Mesodermal cell (in vitro differentiated cells): ENCODE results near the gene ADGRD2.

Source experiments
- H3K27ac ChIP-seq: 2 replicates; pipeline ENCODE4 v1.7.0; 2013; ENCODE audit warnings: mild to moderate bottlenecking, low read depth, low read length, moderate library complexity; ENCODE audit not compliant: severe bottlenecking
- H3K36me3 ChIP-seq: 2 replicates; pipeline ENCODE4 v1.7.1; 2013; ENCODE audit warnings: mild to moderate bottlenecking, low read length, moderate library complexity; ENCODE audit not compliant: control insufficient read depth, insufficient read depth
- H3K4me1 ChIP-seq: one replicate; pipeline ENCODE4 v1.7.1; 2013; ENCODE audit warnings: mild to moderate bottlenecking, low read length; ENCODE audit not compliant: insufficient read depth, control insufficient read depth, poor library complexity, severe bottlenecking
- H3K4me3 ChIP-seq: 2 replicates; pipeline ENCODE4 v1.7.0; 2013; ENCODE audit warnings: low read length, control low read depth, mild to moderate bottlenecking; ENCODE audit not compliant: insufficient read depth, poor library complexity, severe bottlenecking; ENCODE audit errors: extremely low read depth
- H3K9me3 ChIP-seq: 2 replicates; pipeline ENCODE4 v1.7.1; 2013; ENCODE audit warnings: mild to moderate bottlenecking, low read length, moderate library complexity; ENCODE audit not compliant: control insufficient read depth
- WGBS, 2 experiments: methylation state at CpG; one replicate each; pipeline ENCODE4 v1.1.5; 2013; ENCODE audit warnings: missing lambda C conversion rate in 2 of 2; ENCODE audit not compliant: insufficient coverage in 2 of 2; 5-methylcytosine and 5-hydroxymethylcytosine counted together

Gene ADGRD2

GRCh38 chr9:124479947-124480620 is 29.8 kb downstream of the ADGRD2 start:
- H3K36me3 ChIP-seq = no peaks in the 10 kb centered on the region
- H3K27ac ChIP-seq = no peak overlapping the region
- H3K9me3 ChIP-seq = no peaks in the 10 kb centered on the region
- peaks cover 7% of the 10 kb centered on the region for H3K4me1 ChIP-seq
- no peak overlapping the region for H3K4me3 ChIP-seq
- 73% methylated on average over 5 to 6 of the region's 6 CpGs for WGBS, 2 experiments

GRCh38 chr9:124480621-124480981 is 30.4 kb downstream of the ADGRD2 start:
- H3K9me3 ChIP-seq = no peaks in the 10 kb centered on the region
- WGBS, 2 experiments = 19 to 20% methylated on average over 6 to 7 of the region's 7 CpGs
- H3K27ac ChIP-seq = no peak overlapping the region
- no peak overlapping the region for H3K4me3 ChIP-seq
- peaks cover 7% of the 10 kb centered on the region for H3K4me1 ChIP-seq
- no peaks in the 10 kb centered on the region for H3K36me3 ChIP-seq

- Histone ChIP-seq H3K9me3 (no peaks in the 10 kb centered on the region), H3K27ac (no peak overlapping the region), H3K4me1 (peaks cover 7% of the 10 kb centered on the region), H3K36me3 (no peaks in the 10 kb centered on the region), H3K4me3 (no peak overlapping the region)
- WGBS, 2 experiments = 95 to 98% methylated on average over 13 of the region's 17 CpGs
Observed at GRCh38 chr9:124481115-124481514, 30.9 kb downstream of the ADGRD2 start.

- H3K9me3 ChIP-seq = no peaks in the 10 kb centered on the region
- H3K4me3 ChIP-seq = no peak overlapping the region
- 40 to 49% methylated on average over 17 to 19 of the region's 26 CpGs for WGBS, 2 experiments
- H3K36me3 ChIP-seq = no peaks in the 10 kb centered on the region
- peaks cover 7% of the 10 kb centered on the region for H3K4me1 ChIP-seq
- H3K27ac ChIP-seq = no peak overlapping the region
Observed at GRCh38 chr9:124482431-124483031, 32.3 kb downstream of the ADGRD2 start.

- 87 to 93% methylated on average over 7 to 9 of the region's 9 CpGs for WGBS, 2 experiments
- no peak overlapping the region for H3K27ac ChIP-seq
- H3K4me3 ChIP-seq = no peak overlapping the region
- no peaks in the 10 kb centered on the region for H3K9me3 ChIP-seq
- H3K36me3 ChIP-seq = no peaks in the 10 kb centered on the region
- peaks cover under 1% of the 10 kb centered on the region for H3K4me1 ChIP-seq
Observed at GRCh38 chr9:124483481-124483880, 33.2 kb downstream of the ADGRD2 start.

GRCh38 chr9:124485201-124485600 is 35.0 kb downstream of the ADGRD2 start:
- WGBS, 2 experiments = 86 to 95% methylated on average over 7 to 10 of the region's 13 CpGs
- Histone ChIP-seq H3K4me1 (no peaks in the 10 kb centered on the region), H3K9me3 (no peaks in the 10 kb centered on the region), H3K27ac (no peak overlapping the region), H3K36me3 (no peaks in the 10 kb centered on the region), H3K4me3 (no peak overlapping the region)

- H3K4me1 ChIP-seq = no peaks in the 10 kb centered on the region
- H3K9me3 ChIP-seq = no peaks in the 10 kb centered on the region
- H3K4me3 ChIP-seq = no peak overlapping the region
- WGBS, 2 experiments = 77 to 78% methylated on average over 4 to 10 of the region's 15 CpGs
- no peaks in the 10 kb centered on the region for H3K36me3 ChIP-seq
- no peak overlapping the region for H3K27ac ChIP-seq
Observed at GRCh38 chr9:124485936-124486335, 35.7 kb downstream of the ADGRD2 start.

- 94% methylated on average over 15 to 17 of the region's 17 CpGs for WGBS, 2 experiments
- H3K36me3 ChIP-seq = no peaks in the 10 kb centered on the region
Observed at GRCh38 chr9:124486778-124487259, 36.6 kb downstream of the ADGRD2 start.

GRCh38 chr9:124487260-124488182 is 37.3 kb downstream of the ADGRD2 start:
- H3K27ac ChIP-seq = no peak overlapping the region
- H3K36me3 ChIP-seq = no peaks in the 10 kb centered on the region
- no peak overlapping the region for H3K4me3 ChIP-seq
- 85% methylated on average over 31 to 37 of the region's 40 CpGs for WGBS, 2 experiments
- H3K4me1 ChIP-seq = no peaks in the 10 kb centered on the region
- H3K9me3 ChIP-seq = no peaks in the 10 kb centered on the region

More at GRCh38 chr9:124486778-124487259, 36.6 kb downstream of the ADGRD2 start:
- H3K4me3 ChIP-seq = no peak overlapping the region
- no peaks in the 10 kb centered on the region for H3K9me3 ChIP-seq
- H3K27ac ChIP-seq = no peak overlapping the region
- no peaks in the 10 kb centered on the region for H3K4me1 ChIP-seq

GRCh38 chr9:124488641-124489210 is 38.5 kb downstream of the ADGRD2 start:
- 93 to 96% methylated on average over 6 to 7 of the region's 8 CpGs for WGBS, 2 experiments
- Histone ChIP-seq H3K4me3 (no peak overlapping the region), H3K9me3 (no peaks in the 10 kb centered on the region), H3K27ac (no peak overlapping the region), H3K36me3 (no peaks in the 10 kb centered on the region), H3K4me1 (no peaks in the 10 kb centered on the region)
